DOHH2 (cell line): Measurements from ENCODE around the gene ATP2C1.

Source experiments
- H3F3A ChIP-seq: fragments of 200-600 bp; sonication (generic), shearing (Covaris generic); 2 replicates; pipeline ENCODE4 v1.6.0; 2016; ENCODE audit warnings: antibody characterized with exemption, mild to moderate bottlenecking; ENCODE audit not compliant: control insufficient read depth, insufficient read depth
- H3K27ac ChIP-seq: fragments of 200-600 bp; sonication (generic); 2 replicates; pipeline ENCODE4 v1.5.1; 2014; ENCODE audit warnings: low read depth, mild to moderate bottlenecking, low read length, moderate library complexity
- H3K27me3 ChIP-seq: fragments of 200-600 bp; sonication (generic); 2 replicates; pipeline ENCODE4 v1.6.1; 2014; ENCODE audit warnings: mild to moderate bottlenecking, low read length, mixed read lengths; ENCODE audit not compliant: control insufficient read depth
- H3K36me3 ChIP-seq: fragments of 200-600 bp; sonication (generic); 2 replicates; pipeline ENCODE4 v1.6.1; 2014; ENCODE audit warnings: mild to moderate bottlenecking, low read length, moderate library complexity, mixed read lengths; ENCODE audit not compliant: control insufficient read depth
- H3K4me1 ChIP-seq: fragments of 200-600 bp; sonication (generic); 2 replicates; pipeline ENCODE4 v1.6.1; 2014; ENCODE audit warnings: mild to moderate bottlenecking, low read length, mixed read lengths; ENCODE audit not compliant: control insufficient read depth
- H3K4me2 ChIP-seq: fragments of 200-600 bp; sonication (generic); 2 replicates; pipeline ENCODE4 v1.6.0; 2014; ENCODE audit warnings: mild to moderate bottlenecking, low read length, moderate library complexity
- H3K4me3 ChIP-seq: fragments of 200-600 bp; sonication (generic); 2 replicates; pipeline ENCODE4 v1.5.1; 2014; ENCODE audit warnings: mild to moderate bottlenecking, low read length, mixed read lengths
- H3K79me2 ChIP-seq: fragments of 200-600 bp; sonication (generic); 2 replicates; pipeline ENCODE4 v1.6.1; 2014; ENCODE audit warnings: mild to moderate bottlenecking, low read length, mixed read lengths; ENCODE audit not compliant: control insufficient read depth
- H3K9me2 ChIP-seq: fragments of 200-600 bp; sonication (generic); replicated peaks from 2 replicates; pipeline ENCODE4 v1.6.1; 2014; ENCODE audit warnings: mild to moderate bottlenecking, low read length, mixed read lengths; ENCODE audit not compliant: control insufficient read depth
- H3K9me3 ChIP-seq: fragments of 200-600 bp; sonication (generic); 2 replicates; pipeline ENCODE4 v1.6.1; 2014; ENCODE audit warnings: antibody characterized with exemption, low read length, mixed read lengths; ENCODE audit not compliant: control insufficient read depth, insufficient read depth
- H4K20me1 ChIP-seq: fragments of 200-600 bp; sonication (generic); 2 replicates; pipeline ENCODE4 v1.6.0; 2014; ENCODE audit warnings: low read depth, mild to moderate bottlenecking, antibody characterized with exemption, low read length, moderate library complexity; ENCODE audit not compliant: control insufficient read depth, insufficient read depth
- EZH2phosphoT487 ChIP-seq: fragments of 200-600 bp; sonication (generic); IDR thresholded peaks from 2 replicates; pipeline ENCODE4 v1.6.1; 2017; ENCODE audit warnings: borderline replicate concordance, mild to moderate bottlenecking, antibody characterized with exemption, low read length, moderate library complexity, mixed read lengths
- TF ChIP-seq, protein P1 (sequence below): fragments of 200-600 bp; sonication (generic); IDR thresholded peaks from one replicate; pipeline ENCODE4 v1.5.1; 2014; ENCODE audit warnings: antibody characterized with exemption, mild to moderate bottlenecking, low read depth, low read length; ENCODE audit not compliant: poor library complexity, severe bottlenecking

ATP2C1 gene

DNA sequence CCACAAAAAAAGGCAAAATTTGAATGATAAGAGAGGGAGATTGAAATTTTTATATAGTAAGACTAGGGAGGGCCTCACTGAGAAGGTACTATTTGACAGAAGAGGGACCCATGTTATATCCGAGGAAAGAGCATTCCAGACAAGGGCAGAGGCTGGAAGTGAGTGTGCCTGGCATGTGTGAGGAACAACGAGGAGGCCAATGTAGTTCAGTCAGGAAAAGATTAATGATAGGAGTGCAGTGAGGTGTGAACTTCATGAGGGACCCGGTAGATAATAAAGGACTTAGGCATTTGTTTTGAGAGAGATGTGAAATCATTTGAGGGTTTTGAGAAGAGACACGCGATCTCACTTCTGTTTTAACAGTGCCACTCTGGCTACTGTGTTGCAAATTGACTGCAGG is 96.4 kb downstream of the ATP2C1 start:
- Histone ChIP-seq H3K27ac (no peak overlapping the region), H3K9me3 (no peaks in the 10 kb centered on the region), H3K27me3 (no peaks in the 10 kb centered on the region), H3K9me2 (no peaks in the 10 kb centered on the region), H3K4me2 (no peak overlapping the region), H3F3A (no peaks in the 10 kb centered on the region), H3K4me1 (no peaks in the 10 kb centered on the region), H3K79me2 (no peaks in the 10 kb centered on the region), H3K36me3 (peaks cover 16% of the 10 kb centered on the region), H3K4me3 (no peak overlapping the region), H4K20me1 (no peaks in the 10 kb centered on the region)
- TF ChIP-seq, protein P1, sequence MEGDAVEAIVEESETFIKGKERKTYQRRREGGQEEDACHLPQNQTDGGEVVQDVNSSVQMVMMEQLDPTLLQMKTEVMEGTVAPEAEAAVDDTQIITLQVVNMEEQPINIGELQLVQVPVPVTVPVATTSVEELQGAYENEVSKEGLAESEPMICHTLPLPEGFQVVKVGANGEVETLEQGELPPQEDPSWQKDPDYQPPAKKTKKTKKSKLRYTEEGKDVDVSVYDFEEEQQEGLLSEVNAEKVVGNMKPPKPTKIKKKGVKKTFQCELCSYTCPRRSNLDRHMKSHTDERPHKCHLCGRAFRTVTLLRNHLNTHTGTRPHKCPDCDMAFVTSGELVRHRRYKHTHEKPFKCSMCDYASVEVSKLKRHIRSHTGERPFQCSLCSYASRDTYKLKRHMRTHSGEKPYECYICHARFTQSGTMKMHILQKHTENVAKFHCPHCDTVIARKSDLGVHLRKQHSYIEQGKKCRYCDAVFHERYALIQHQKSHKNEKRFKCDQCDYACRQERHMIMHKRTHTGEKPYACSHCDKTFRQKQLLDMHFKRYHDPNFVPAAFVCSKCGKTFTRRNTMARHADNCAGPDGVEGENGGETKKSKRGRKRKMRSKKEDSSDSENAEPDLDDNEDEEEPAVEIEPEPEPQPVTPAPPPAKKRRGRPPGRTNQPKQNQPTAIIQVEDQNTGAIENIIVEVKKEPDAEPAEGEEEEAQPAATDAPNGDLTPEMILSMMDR: no peak
- no peak for TF ChIP-seq EZH2phosphoT487

DNA sequence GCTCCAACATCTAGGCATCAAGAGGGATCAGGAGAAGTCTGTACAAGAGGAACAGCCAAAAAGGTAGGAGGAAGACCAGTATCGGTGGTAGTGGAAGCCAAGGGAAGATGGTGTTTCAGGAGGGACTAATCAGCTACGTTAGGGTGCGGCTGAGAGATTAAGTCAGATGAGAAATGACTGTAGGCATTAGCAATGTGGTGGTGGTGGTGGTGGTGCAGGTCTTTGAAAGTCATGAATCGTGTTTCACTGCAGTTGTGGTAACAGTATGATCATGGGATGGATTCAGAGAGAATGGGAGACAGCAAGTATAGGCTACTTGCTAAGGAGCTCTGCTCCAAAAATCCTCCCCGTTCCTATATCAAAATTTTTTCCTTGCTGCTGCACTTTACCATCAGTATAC is 97.2 kb downstream of the ATP2C1 start:
- Histone ChIP-seq H3K27me3 (no peaks in the 10 kb centered on the region), H3K9me2 (no peaks in the 10 kb centered on the region), H3F3A (no peaks in the 10 kb centered on the region), H3K27ac (no peak overlapping the region), H4K20me1 (no peaks in the 10 kb centered on the region), H3K4me3 (no peak overlapping the region), H3K36me3 (peaks cover 16% of the 10 kb centered on the region), H3K4me2 (no peak overlapping the region), H3K4me1 (no peaks in the 10 kb centered on the region), H3K9me3 (no peaks in the 10 kb centered on the region), H3K79me2 (no peaks in the 10 kb centered on the region)
- TF ChIP-seq, protein P1: no peak
- TF ChIP-seq EZH2phosphoT487: no peak

DNA sequence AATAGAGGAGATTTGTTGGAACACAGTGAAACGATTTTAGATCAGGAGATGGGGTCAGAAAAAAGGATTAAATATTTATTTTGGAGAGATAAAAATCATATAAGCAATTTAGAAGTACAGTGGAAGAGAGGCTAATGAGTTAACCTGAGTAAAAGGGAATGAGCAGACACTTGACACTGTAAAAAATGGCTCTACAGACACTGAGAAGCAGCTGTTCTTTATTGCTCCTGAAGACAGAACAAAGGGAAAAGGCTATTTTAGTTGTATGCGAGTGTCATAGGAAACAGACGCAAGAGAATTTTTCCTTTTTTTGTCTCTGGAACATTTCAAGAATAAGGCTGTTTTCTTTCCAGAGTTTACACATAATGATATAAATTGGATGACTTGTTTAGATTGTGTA is 98.5 kb downstream of the ATP2C1 start:
- Histone ChIP-seq H3K27me3 (no peaks in the 10 kb centered on the region), H3K27ac (no peak overlapping the region), H3K4me1 (no peaks in the 10 kb centered on the region), H3K4me2 (no peak overlapping the region), H3K79me2 (no peaks in the 10 kb centered on the region), H3K4me3 (no peak overlapping the region), H3K9me2 (no peaks in the 10 kb centered on the region), H3K36me3 (peaks cover 26% of the 10 kb centered on the region), H4K20me1 (no peaks in the 10 kb centered on the region), H3K9me3 (no peaks in the 10 kb centered on the region), H3F3A (no peaks in the 10 kb centered on the region)
- TF ChIP-seq, protein P1: no peak
- no peak for TF ChIP-seq EZH2phosphoT487

DNA sequence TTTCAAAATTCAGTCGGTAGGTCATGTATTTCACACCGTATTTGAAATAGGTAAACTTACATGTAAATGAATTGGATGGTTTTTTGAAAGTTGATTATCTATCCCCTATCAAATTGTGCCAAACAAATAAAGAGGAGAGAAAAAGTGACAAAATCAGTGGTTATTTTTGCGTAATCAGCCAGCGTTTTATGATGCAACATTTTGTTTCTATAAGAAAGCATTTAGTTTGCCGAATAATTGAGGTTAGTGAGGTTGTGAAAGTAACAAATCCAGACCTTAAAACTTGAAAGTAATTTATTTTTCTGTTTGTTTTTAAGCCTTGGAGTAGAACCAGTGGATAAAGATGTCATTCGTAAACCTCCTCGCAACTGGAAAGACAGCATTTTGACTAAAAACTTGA is 103.4 kb downstream of the ATP2C1 start:
- Histone ChIP-seq H3K27me3 (no peaks in the 10 kb centered on the region), H3K36me3 (peaks cover 44% of the 10 kb centered on the region)

More for the DNA sequence above, 103.4 kb downstream of the ATP2C1 start:
- H3K4me3 ChIP-seq: no peak overlapping the region
- H3K79me2 ChIP-seq: no peaks in the 10 kb centered on the region
- no peaks in the 10 kb centered on the region for H3F3A ChIP-seq
- TF ChIP-seq, protein P1: no peak
- TF ChIP-seq EZH2phosphoT487: no peak
- no peaks in the 10 kb centered on the region for H3K4me1 ChIP-seq
- H4K20me1 ChIP-seq: no peaks in the 10 kb centered on the region
- no peaks in the 10 kb centered on the region for H3K9me2 ChIP-seq
- H3K4me2 ChIP-seq: no peak overlapping the region
- H3K27ac ChIP-seq: no peak overlapping the region
- no peaks in the 10 kb centered on the region for H3K9me3 ChIP-seq
